SK-N-SH treated with all-trans-retinoic acid at 6 μM for 48 hours (cell line): ENCODE results near the gene F13B.

Experiments
- CREB5 ChIP-seq: fragments of 250-450 bp; sonication (Bioruptor Pico); IDR thresholded peaks from 2 replicates; pipeline ENCODE4 v1.5.1; 2020; ENCODE audit warnings: low read depth, mild to moderate bottlenecking, moderate library complexity
- ESRRG ChIP-seq: fragments of 250-450 bp; sonication (Bioruptor Pico); IDR thresholded peaks from 2 replicates; pipeline ENCODE4 v1.6.1; 2021; ENCODE audit warnings: mild to moderate bottlenecking
- PPARA ChIP-seq: fragments of 250-450 bp; sonication (Bioruptor Pico); IDR thresholded peaks from 2 replicates; pipeline ENCODE4 v1.5.0; 2020; ENCODE audit warnings: mild to moderate bottlenecking, borderline replicate concordance
- RARB ChIP-seq: fragments of 250-450 bp; sonication (Bioruptor Pico); IDR thresholded peaks from 2 replicates; pipeline ENCODE4 v1.8.0; 2021; ENCODE audit warnings: mild to moderate bottlenecking, moderate library complexity
- TCF4 ChIP-seq: fragments of 250-450 bp; sonication (Bioruptor Pico); IDR thresholded peaks from 2 replicates; pipeline ENCODE4 v1.8.0; 2021; ENCODE audit warnings: mild to moderate bottlenecking, moderate library complexity, borderline replicate concordance
- ZFP3 ChIP-seq: fragments of 250-450 bp; sonication (Bioruptor Pico); IDR thresholded peaks from 2 replicates; pipeline ENCODE4 v1.5.0; 2020; ENCODE audit warnings: mild to moderate bottlenecking, moderate library complexity
- ZFP30 ChIP-seq: fragments of 450-650 bp; formaldehyde crosslinking; IDR thresholded peaks from 2 replicates; pipeline ENCODE4 v1.5.0; 2022; ENCODE audit warnings: mild to moderate bottlenecking, moderate library complexity
- TF ChIP-seq, protein P1 (sequence below): fragments of 250-450 bp; sonication (Bioruptor Pico); IDR thresholded peaks from 2 replicates; pipeline ENCODE4 v1.8.0; 2020; ENCODE audit warnings: mild to moderate bottlenecking, moderate library complexity, borderline replicate concordance
- TF ChIP-seq, protein P2 (sequence below): fragments of 250-450 bp; sonication (Bioruptor Pico); IDR thresholded peaks from 2 replicates; pipeline ENCODE4 v1.5.1; 2021; ENCODE audit warnings: mild to moderate bottlenecking, moderate library complexity

- TF ChIP-seq ZFP3 = no peak
- no peak for TF ChIP-seq PPARA (CRISPR knock-in tag)
- TF ChIP-seq RARB (CRISPR knock-in tag) = no peak
- no peak for TF ChIP-seq TCF4 (CRISPR knock-in tag)
- TF ChIP-seq ESRRG (CRISPR knock-in tag) = no peak
- TF ChIP-seq, protein P1, sequence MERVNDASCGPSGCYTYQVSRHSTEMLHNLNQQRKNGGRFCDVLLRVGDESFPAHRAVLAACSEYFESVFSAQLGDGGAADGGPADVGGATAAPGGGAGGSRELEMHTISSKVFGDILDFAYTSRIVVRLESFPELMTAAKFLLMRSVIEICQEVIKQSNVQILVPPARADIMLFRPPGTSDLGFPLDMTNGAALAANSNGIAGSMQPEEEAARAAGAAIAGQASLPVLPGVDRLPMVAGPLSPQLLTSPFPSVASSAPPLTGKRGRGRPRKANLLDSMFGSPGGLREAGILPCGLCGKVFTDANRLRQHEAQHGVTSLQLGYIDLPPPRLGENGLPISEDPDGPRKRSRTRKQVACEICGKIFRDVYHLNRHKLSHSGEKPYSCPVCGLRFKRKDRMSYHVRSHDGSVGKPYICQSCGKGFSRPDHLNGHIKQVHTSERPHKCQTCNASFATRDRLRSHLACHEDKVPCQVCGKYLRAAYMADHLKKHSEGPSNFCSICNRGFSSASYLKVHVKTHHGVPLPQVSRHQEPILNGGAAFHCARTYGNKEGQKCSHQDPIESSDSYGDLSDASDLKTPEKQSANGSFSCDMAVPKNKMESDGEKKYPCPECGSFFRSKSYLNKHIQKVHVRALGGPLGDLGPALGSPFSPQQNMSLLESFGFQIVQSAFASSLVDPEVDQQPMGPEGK = no peak
- no peak for TF ChIP-seq ZFP30
- TF ChIP-seq, protein P2, sequence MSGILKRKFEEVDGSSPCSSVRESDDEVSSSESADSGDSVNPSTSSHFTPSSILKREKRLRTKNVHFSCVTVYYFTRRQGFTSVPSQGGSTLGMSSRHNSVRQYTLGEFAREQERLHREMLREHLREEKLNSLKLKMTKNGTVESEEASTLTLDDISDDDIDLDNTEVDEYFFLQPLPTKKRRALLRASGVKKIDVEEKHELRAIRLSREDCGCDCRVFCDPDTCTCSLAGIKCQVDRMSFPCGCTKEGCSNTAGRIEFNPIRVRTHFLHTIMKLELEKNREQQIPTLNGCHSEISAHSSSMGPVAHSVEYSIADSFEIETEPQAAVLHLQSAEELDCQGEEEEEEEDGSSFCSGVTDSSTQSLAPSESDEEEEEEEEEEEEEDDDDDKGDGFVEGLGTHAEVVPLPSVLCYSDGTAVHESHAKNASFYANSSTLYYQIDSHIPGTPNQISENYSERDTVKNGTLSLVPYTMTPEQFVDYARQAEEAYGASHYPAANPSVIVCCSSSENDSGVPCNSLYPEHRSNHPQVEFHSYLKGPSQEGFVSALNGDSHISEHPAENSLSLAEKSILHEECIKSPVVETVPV = no peak
- TF ChIP-seq CREB5 (CRISPR knock-in tag) = no peak
Observed at GRCh38 chr1:197013234-197013633, 53.8 kb downstream of the F13B start.
